GM21367 (cell line): ENCODE data around the gene WDR37.

Experiments
- ATAC-seq: cut with Tn5 transposase; IDR thresholded peaks from one replicate; pipeline ENCODE4 v1.9.1; 2021; ENCODE audit not compliant: unreplicated experiment

Gene WDR37

GRCh38 chr10:1162481-1163203 lies 106.5 kb downstream of the WDR37 start:
- ATAC-seq, result no peak

DNA sequence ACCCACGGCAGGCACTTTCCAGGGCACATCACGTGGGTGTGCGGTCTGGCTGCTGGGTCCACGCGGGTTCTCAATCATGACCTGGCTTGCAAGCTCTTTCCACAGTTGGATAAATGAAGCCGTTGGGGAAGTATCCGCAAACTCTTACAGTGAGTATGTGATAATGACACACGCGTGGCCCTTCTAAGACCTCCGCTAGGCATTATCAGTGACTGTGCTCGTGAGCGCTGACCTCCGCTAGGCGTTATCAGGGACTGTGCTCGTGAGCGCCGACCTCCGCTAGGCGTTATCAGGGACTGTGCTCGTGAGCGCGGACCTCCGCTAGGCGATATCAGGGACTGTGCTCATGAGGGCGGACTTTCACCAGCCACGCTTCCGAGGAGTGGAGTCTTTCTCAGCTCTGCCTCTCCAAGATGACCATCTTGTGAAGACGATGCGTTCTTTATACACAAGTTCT lies 107.0 kb downstream of the WDR37 start:
- no peak for ATAC-seq

DNA sequence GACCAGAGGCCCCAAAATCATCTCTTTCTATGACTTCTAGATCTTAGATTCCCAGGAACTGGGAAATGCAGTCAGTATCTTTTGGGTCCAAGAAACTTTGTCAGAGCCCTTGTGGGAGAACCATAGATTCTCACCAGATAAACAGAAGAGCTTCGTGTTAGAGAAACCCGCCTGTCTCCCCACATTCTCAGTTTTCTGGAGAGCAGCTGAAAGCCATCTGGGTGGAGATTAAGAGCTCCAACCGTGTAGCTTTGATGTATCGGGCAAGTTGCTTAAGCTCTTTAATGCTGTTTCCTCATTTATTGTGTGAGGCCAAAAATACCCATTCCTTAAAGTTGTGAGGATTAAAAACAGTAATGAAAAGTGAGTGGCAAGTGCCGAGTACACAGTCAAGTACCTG lies 107.6 kb downstream of the WDR37 start:
- no peak for ATAC-seq

DNA sequence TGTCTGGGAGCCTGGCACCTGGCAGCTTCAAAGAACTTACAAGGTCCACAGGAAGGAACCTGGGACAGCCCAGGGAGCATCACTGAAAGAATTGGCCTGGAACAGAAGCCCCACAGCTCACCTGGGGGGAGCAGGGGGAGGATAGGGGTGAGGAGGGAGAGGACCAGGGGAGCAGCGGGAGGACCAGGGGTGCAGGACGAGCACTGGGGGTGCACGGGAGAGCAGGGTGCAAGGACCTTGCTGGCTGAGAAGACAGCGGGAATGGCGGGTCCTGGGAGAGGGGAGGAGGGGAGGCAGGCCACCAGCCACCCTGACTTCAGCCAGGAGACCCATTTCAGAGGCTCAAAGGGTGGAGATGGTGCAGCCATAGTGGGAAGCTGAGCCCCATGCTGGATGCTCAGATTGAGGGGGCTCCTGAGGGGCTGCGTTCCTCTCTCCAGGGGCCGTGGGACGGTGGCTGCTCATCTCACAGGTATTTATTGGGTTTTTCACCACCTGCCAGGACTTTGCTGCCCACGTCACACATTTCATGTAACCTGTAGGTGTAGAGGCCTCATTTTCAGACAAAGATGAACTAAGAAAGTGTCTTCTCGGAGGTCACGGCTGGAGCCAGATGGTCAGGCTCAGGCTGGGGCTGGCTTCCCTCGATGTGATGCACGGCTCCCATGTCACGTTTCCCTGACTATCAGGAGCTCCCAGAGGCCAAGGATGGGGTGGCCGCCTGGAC lies 110.1 kb downstream of the WDR37 start:
- no peak for ATAC-seq

DNA sequence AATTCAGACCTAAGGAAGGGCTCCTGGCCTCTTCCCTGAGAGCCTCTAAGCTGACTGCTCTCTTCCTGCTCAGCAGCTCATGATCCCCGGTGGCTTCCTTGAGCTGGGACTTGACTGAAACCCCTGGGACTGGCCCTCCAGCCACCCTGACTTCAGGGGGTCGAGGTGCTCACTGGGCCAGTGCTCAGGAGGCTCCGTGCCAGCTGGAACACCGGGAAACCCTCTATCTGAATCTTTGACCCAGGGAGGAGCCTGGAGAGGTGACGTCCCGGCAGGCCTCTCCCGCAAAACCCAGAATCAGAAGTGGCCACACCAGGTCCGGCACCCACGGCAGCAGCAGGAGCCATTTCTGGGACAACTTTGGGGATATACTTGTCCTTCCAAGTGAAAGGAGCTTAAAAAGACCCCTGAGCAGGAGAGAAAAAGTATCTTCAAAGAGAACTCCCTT lies 110.7 kb downstream of the WDR37 start:
- ATAC-seq, result no peak

- no peak for ATAC-seq
These were observed 112.6 kb downstream of the WDR37 start for GRCh38 chr10:1168763-1169162.

- ATAC-seq, result no peak
These were observed 113.2 kb downstream of the WDR37 start for GRCh38 chr10:1169186-1169885.

DNA sequence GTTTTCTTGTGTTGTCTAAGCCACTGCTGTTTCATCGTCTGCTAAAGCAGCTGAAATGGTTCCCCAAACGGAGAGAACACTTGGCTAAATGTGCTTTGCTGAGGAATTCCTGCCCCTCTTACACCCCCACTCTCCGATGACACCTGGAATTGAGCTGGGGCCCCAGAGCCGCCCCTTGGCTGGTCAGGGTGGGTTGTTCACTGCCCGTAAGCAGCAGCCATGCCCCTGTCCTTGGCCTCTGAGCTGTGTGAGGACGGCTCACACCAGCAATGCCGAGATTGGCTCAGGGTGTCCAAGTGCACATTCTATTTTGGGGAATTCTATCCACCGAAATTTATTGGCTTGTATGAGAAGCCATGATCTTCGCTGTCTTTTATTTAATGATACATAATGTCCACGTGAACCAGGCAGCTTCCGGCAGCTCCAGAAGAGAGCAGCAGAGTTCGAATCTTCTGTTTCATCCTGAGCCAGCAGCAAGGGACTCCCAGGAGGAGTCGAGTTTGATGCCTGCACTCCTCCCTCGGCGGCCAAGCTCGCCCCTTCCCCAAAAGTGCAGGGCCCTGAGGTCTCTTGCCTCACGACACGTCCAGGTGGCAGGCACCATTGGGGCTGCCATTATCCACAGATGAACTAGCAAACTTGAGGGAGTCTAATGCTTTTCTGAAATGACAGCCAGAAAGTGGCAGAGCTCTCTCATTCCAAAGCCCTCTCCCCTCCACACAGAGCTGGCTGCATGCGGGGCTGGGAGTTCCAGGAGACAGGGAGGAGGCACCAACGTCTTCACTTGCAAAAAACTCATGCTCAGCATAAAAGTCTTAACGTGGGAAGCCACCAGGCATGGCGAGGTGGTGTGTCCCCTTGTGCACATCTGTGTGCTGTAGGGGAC lies 114.0 kb downstream of the WDR37 start:
- no peak for ATAC-seq

GRCh38 chr10:1170867-1171180 lies 114.6 kb downstream of the WDR37 start:
- ATAC-seq, result no peak

DNA sequence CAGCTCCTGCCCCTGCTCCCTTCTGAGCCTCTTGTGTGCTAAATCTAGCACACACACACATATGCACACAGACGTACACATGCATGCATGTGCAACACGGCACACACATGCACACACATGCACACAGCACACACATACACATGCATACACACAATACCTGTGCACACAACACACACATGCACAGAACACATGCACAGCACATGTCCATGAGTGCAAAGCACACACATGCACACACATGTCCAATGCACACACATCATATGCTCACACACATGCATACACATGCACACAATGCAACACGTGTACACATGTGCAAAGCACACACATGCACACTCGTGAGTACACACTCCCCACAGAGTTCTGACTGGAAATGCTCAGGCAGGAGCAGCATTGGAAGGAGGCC lies 115.0 kb downstream of the WDR37 start:
- no peak for ATAC-seq

DNA sequence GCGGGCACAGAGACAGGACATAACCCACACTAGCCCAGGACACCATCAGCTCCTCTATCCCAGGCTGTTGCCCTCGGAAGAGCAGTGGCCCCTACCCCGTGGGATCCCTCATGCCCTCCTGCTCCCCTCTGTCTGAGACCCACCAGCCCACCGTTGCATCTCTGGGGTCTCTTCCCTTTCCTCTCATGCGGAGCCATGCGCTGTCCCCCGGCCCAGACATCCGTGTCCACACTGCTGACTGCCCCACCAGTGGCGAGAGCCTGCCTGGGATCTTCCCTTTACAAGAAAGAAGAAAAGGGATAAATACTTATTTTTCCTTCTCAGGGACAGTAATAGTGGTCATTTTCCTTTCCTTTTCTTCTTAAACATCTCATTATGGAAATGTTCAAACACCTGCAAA lies 115.4 kb downstream of the WDR37 start:
- ATAC-seq, result no peak

- ATAC-seq, result no peak
These were observed 116.2 kb downstream of the WDR37 start for GRCh38 chr10:1172256-1172984.

DNA sequence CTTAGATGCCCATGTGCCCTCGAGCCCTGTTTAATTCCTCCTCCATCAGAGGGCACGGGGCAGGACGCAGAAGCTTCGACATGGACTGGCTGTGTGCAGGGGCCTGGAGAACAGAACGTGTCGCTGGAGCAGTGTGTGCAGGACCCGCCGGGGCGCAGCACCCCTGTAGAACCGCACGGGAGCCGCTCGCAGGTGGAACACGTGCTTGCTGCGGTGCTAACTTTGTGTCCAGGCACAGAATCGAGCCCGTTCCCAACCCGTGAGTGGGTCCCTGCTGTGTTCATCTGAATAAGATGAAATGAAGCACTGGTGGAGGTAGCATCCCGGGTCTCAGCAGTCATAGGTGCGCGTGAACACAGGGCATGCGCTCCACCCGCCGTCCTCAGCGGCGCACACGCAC lies 116.9 kb downstream of the WDR37 start:
- ATAC-seq, result no peak

DNA sequence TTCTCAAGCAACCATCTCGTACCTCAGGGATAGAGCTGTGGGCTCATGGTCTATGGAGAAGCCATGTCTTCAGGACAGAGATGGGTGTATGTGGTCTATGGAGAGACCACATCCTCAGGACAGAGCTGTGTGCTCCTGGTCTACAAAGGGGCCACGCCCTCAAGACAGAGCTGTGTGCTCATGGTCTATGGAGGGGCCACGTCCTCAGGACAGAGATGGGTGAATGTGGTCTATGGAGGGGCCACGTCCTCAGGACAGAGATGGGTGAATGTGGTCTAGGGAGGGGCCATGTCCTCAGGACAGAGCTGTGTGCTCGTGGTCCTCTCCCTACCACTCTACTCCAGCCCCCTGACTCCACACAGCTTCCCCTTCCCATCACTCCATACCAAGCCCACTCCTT lies 117.8 kb downstream of the WDR37 start:
- ATAC-seq, result no peak

DNA sequence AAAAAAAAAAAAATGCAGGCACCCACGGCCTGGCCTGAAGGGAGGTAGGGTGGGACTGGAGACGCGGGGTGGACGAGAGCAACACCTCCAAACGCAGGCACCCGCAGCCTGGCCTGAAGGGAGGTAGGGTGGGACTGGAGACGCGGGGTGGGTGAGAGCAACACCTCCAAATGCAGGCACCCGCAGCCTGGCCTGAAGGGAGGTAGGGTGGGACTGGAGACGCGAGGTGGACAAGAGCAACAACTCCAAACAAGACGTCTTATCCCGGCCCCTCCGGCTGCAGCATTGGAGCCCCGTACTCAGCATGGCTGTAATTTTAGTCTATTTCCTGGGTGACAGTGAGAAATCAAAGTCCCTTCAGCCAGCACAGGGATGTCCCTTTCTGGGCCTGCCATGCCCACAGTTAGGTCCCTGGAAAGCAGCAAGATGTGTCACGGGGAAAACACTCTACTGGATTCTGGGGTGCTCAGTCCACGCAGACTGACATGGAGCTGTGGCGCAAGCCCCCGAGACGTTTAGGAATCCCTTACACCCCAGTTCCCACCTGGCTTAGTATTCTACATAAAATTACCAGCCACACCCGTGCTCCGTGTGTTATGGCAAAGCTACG lies 119.9 kb downstream of the WDR37 start:
- ATAC-seq, result no peak

GRCh38 chr10:1177936-1178335 lies 121.8 kb downstream of the WDR37 start:
- ATAC-seq, result no peak

- ATAC-seq, result no peak
These were observed 122.3 kb downstream of the WDR37 start for GRCh38 chr10:1178506-1178905.

- no peak for ATAC-seq
These were observed 123.3 kb downstream of the WDR37 start for GRCh38 chr10:1179346-1180070.

DNA sequence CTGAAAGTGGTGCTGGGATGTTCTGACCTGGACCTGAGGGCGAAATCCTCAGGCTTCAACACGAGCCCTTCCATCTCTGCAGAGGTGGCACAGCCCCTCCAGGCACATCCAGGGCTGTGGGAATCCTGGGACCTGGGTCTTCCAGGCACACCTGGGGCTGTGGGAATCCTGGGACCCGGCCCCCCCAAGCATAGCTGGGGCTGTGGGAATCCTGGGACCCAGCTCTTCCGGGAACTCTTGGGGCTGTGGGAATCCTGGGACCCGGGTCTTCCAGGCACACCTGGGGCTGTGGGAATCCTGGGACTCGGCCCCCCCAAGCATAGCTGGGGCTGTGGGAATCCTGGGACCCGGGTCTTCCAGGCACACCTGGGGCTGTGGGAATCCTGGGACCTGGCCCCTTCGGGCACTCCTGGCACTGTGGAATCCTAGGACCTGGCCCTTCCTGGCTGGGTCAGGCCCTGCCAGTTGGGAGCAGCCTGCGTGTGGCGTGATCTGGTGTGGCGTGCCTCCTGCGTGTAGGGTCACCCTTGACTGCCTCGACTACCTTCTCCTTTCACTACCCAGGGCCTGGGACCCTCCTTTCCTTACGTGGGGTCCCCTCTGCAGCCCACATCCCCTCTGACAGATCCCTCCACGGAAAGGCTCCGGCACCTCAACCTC lies 124.0 kb downstream of the WDR37 start:
- ATAC-seq, result no peak
